Neural cell (in vitro differentiated cells): Measurements from ENCODE around the gene ASTN1.

Experiments used
- EP300 ChIP-seq: fragments of 450-650 bp; conservative IDR thresholded peaks from 2 replicates; pipeline ENCODE4 v1.6.1; 2014; ENCODE audit warnings: antibody characterized with exemption, mild to moderate bottlenecking, moderate library complexity; ENCODE audit not compliant: poor library complexity, severe bottlenecking
- EZH2 ChIP-seq: fragments of 200-600, 300-800 bp; shearing (Covaris generic), sonication (generic); IDR thresholded peaks from 2 replicates; pipeline ENCODE4 v1.6.1; 2014; ENCODE audit warnings: antibody characterized with exemption, low read length, borderline replicate concordance, mild to moderate bottlenecking; ENCODE audit not compliant: insufficient read depth, poor library complexity, severe bottlenecking
- POLR2AphosphoS5 ChIP-seq: IDR thresholded peaks from 2 replicates; pipeline ENCODE4 v1.6.1; 2012
- RAD21 ChIP-seq: fragments of 450-650 bp; conservative IDR thresholded peaks from 2 replicates; pipeline ENCODE4 v1.6.1; 2014; ENCODE audit warnings: antibody characterized with exemption, mild to moderate bottlenecking, moderate library complexity
- REST ChIP-seq: IDR thresholded peaks from 2 replicates; pipeline ENCODE4 v1.6.1; 2012; ENCODE audit warnings: borderline replicate concordance
- SMC3 ChIP-seq: fragments of 450-650 bp; conservative IDR thresholded peaks from 2 replicates; pipeline ENCODE4 v1.6.1; 2014; ENCODE audit warnings: antibody characterized with exemption, mild to moderate bottlenecking, moderate library complexity; ENCODE audit not compliant: poor library complexity
- TAF1 ChIP-seq: IDR thresholded peaks from 2 replicates; pipeline ENCODE4 v1.6.1; 2012; ENCODE audit warnings: low read depth
- TF ChIP-seq, protein P1 (sequence below): fragments of 450-650 bp; IDR thresholded peaks from 2 replicates; pipeline ENCODE4 v1.5.1; 2014; ENCODE audit warnings: antibody characterized with exemption, mild to moderate bottlenecking, moderate library complexity; ENCODE audit not compliant: poor library complexity, severe bottlenecking

- TF ChIP-seq EZH2 (no peak), RAD21 (no peak), POLR2AphosphoS5 (no peak), EP300 (no peak), REST (no peak), SMC3 (no peak), TAF1 (no peak)
- TF ChIP-seq, protein P1, sequence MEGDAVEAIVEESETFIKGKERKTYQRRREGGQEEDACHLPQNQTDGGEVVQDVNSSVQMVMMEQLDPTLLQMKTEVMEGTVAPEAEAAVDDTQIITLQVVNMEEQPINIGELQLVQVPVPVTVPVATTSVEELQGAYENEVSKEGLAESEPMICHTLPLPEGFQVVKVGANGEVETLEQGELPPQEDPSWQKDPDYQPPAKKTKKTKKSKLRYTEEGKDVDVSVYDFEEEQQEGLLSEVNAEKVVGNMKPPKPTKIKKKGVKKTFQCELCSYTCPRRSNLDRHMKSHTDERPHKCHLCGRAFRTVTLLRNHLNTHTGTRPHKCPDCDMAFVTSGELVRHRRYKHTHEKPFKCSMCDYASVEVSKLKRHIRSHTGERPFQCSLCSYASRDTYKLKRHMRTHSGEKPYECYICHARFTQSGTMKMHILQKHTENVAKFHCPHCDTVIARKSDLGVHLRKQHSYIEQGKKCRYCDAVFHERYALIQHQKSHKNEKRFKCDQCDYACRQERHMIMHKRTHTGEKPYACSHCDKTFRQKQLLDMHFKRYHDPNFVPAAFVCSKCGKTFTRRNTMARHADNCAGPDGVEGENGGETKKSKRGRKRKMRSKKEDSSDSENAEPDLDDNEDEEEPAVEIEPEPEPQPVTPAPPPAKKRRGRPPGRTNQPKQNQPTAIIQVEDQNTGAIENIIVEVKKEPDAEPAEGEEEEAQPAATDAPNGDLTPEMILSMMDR = no peak
Observed at GRCh38 chr1:176854758-176855745, 309.5 kb downstream of the ASTN1 start.
